Lower leg skin (tissue), 3 donors: ENCODE measurements around the gene SPC25.

Source experiments
- CTCF ChIP-seq, 3 donors: fragments of 450-650 bp; IDR thresholded peaks; one replicate each; pipeline ENCODE4 v1.5.1; 2016; ENCODE audit warnings: antibody characterized with exemption in 3 of 3, mild to moderate bottlenecking in 3 of 3, moderate library complexity in 2 of 3
- POLR2A ChIP-seq, 2 donors: fragments of 450-650 bp; IDR thresholded peaks; one replicate each; pipeline ENCODE4 v1.6.1; 2016 to 2017; ENCODE audit warnings: antibody characterized with exemption in 2 of 2, mild to moderate bottlenecking in 1 of 2, moderate library complexity in 1 of 2

DNA sequence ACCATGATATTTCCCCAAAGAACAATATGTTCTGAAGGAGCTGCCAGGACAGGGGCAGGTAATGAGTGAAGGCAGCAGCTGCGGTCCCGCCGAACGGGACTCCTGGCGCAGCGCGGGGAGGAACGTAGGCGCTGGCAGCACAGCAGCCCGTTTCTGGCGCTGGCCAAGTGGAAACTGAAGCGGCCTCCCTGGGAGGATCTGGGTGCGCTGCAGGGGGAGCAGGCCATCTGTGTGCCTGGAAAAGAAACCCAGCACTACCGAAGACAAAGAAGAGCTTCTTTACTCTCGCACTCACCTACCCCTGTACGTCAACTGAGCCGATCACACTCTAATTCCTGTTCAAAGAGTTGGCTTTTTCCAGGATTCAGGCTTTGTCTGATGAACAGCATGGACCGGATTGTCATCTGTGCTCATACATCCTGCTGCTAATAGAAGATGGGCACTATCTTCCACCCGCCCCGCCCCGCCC, 22.7 kb upstream of the SPC25 start:
- no peak for TF ChIP-seq POLR2A (IDR thresholded peaks at IDR 0.05)
- no peak for TF ChIP-seq CTCF (IDR thresholded peaks at IDR 0.05)
